ENCODE results near the gene OTOP3.

OTOP3 gene

GRCh38 chr17:74959826-74960515, 24.3 kb downstream of the OTOP3 start:
- H3K4me3 ChIP-seq (ENCODE audit: low read length), result no peak overlapping the region
- peak; percentile 17 for DNase-seq (ENCODE audit: low read depth)
- no peak for TF ChIP-seq CTCF (conservative IDR thresholded peaks at IDR 0.05; ENCODE audit: low read length)

DNA sequence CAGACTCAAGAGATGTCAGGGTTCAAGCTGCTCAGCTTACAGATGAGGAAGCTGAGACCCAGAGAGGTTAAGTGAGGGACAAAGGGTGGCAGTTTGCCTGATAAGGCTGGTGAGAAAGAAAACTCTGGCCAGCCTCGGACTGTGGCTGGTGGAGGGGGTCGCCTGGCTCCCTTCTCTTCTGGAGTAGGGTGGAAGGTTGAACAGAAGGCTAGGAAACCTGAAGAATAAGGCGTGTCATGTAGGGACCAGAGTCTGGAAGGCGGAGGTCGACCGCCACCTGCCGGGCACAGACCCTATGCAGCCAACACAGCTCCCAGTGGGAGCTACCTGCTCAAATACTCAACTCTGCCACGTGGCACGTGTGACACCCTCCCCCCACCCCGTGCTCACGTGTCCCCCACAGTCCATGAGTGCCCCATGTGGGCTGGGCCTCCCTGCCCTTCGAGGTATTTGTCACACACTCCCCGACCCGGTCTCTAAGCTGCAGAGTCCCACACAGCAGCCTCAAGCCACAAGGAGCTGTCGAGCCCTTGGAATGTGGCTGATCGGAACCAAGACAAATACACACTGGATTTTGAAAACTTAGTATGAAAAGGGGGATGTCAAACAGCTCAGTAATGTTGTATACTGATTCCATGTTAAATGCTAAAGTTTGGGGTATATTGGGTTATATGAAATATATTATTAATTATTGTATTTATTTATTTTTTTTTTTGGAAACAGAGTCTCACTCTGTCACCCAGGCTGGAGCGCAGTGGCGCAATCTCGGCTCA, 25.1 kb downstream of the OTOP3 start:
- H3K4me3 ChIP-seq (ENCODE audit: low read length), result no peak overlapping the region
- peak; percentile 11 for DNase-seq (ENCODE audit: low read depth)
- TF ChIP-seq CTCF (conservative IDR thresholded peaks at IDR 0.05; ENCODE audit: low read length), result peak; percentile 43

- peak; percentile 81 for DNase-seq (ENCODE audit: low read depth)
- no peak overlapping the region for H3K4me3 ChIP-seq (ENCODE audit: low read length)
- TF ChIP-seq CTCF (conservative IDR thresholded peaks at IDR 0.05; ENCODE audit: low read length), result peak; percentile 71
Measured at GRCh38 chr17:74961657-74962350, 26.1 kb downstream of the OTOP3 start.

- TF ChIP-seq CTCF (conservative IDR thresholded peaks at IDR 0.05; ENCODE audit: low read length), result no peak
- no peak for DNase-seq (ENCODE audit: low read depth)
- no peak overlapping the region for H3K4me3 ChIP-seq (ENCODE audit: low read length)
Measured at GRCh38 chr17:74962622-74963394, 27.1 kb downstream of the OTOP3 start.

- H3K4me3 ChIP-seq (ENCODE audit: low read length), result no peak overlapping the region
- no peak for TF ChIP-seq CTCF (conservative IDR thresholded peaks at IDR 0.05; ENCODE audit: low read length)
- DNase-seq (ENCODE audit: low read depth), result no peak
Measured at GRCh38 chr17:74963656-74964055, 28.0 kb downstream of the OTOP3 start.

GRCh38 chr17:74964246-74964761, 28.6 kb downstream of the OTOP3 start:
- no peak overlapping the region for H3K4me3 ChIP-seq (ENCODE audit: low read length)
- TF ChIP-seq CTCF (conservative IDR thresholded peaks at IDR 0.05; ENCODE audit: low read length), result no peak
- no peak for DNase-seq (ENCODE audit: low read depth)
